HG03354 (cell line): ENCODE results near the gene RFX3.

ENCODE experiments used
- ATAC-seq: cut with Tn5 transposase; IDR thresholded peaks from one replicate; pipeline ENCODE4 v1.9.1; 2021; ENCODE audit warnings: mild to moderate bottlenecking; ENCODE audit not compliant: unreplicated experiment, poor library complexity, severe bottlenecking

RFX3 gene

GRCh38 chr9:3246241-3246640 lies 279.6 kb downstream of the RFX3 start:
- no peak for ATAC-seq

GRCh38 chr9:3244963-3245653 lies 280.7 kb downstream of the RFX3 start:
- peak; percentile 84 for ATAC-seq

GRCh38 chr9:3243683-3244082 lies 282.1 kb downstream of the RFX3 start:
- no peak for ATAC-seq

- no peak for ATAC-seq
Observed at GRCh38 chr9:3241290-3241689, 284.5 kb downstream of the RFX3 start.

GRCh38 chr9:3240656-3241268 lies 285.0 kb downstream of the RFX3 start:
- peak; percentile 93 for ATAC-seq

GRCh38 chr9:3239240-3239639 lies 286.6 kb downstream of the RFX3 start:
- ATAC-seq, result no peak

GRCh38 chr9:3238236-3238635 lies 287.6 kb downstream of the RFX3 start:
- ATAC-seq, result no peak

- no peak for ATAC-seq
Observed at GRCh38 chr9:3237121-3237520, 288.7 kb downstream of the RFX3 start.

- no peak for ATAC-seq
Observed at GRCh38 chr9:3235497-3235896, 290.3 kb downstream of the RFX3 start.

GRCh38 chr9:3224931-3225330 lies 300.9 kb downstream of the RFX3 start:
- no peak for ATAC-seq

- ATAC-seq, result no peak
Observed at GRCh38 chr9:3215658-3216057, 310.1 kb downstream of the RFX3 start.

- ATAC-seq, result no peak
Observed at GRCh38 chr9:3214741-3215140, 311.1 kb downstream of the RFX3 start.

GRCh38 chr9:3205421-3206095 lies 320.2 kb downstream of the RFX3 start:
- no peak for ATAC-seq

- ATAC-seq, result no peak
Observed at GRCh38 chr9:3200331-3200774, 325.4 kb downstream of the RFX3 start.

GRCh38 chr9:3193791-3194190 lies 332.0 kb downstream of the RFX3 start:
- no peak for ATAC-seq

GRCh38 chr9:3191715-3192114 lies 334.1 kb downstream of the RFX3 start:
- no peak for ATAC-seq

- ATAC-seq, result no peak
Observed at GRCh38 chr9:3189113-3189861, 336.5 kb downstream of the RFX3 start.

GRCh38 chr9:3186751-3187150 lies 339.1 kb downstream of the RFX3 start:
- ATAC-seq, result no peak

- ATAC-seq, result no peak
Observed at GRCh38 chr9:3181049-3181953, 344.5 kb downstream of the RFX3 start.
